ENCODE measurements around the gene DUSP22.

DNA sequence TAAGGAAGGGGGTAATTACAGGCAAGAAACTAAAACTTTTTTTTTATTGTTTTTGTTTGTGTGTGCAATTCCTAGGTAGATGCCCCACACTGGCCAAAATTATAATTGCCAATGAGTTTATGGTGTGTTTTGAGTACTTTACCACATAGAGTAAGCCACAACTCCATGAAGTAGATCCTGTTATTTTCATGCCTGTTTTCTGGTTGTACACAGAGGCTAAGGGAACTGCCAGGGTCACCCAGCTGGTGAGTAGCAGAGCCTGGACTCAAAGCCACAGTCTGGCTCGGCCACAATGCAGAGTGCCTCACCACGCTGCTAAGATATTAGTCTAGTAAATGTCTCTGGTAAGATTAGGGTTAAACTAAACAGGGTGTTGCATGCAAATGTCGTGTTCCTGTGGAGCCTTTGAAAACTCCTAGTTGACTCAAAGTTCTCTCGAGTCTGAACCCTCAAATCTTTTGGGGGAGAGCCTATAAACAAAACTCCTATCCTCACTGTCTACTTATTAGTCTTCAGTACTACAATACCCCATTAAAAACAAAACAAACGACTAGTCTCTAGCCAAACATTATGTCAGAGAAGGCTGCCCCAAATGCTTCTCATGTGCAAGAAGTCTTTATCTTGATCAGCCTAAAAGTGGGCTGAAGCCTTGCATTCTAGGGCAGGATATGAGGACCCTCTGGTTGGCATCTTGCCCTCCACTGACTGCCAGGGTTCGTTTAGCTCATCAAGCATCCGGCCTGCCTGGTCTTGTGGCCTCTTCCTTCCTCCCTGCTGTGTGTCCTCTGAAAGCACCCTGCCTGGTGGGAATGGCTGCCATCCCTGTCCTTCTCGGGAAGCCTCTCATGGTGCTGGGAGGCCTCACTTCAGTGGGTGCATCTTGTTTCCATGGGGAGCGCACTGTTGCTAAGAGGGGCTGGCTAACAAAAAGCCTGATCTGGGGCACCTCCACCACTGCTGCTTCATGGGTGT is 4.2 kb downstream of the DUSP22 start:
- TF ChIP-seq, protein P1, sequence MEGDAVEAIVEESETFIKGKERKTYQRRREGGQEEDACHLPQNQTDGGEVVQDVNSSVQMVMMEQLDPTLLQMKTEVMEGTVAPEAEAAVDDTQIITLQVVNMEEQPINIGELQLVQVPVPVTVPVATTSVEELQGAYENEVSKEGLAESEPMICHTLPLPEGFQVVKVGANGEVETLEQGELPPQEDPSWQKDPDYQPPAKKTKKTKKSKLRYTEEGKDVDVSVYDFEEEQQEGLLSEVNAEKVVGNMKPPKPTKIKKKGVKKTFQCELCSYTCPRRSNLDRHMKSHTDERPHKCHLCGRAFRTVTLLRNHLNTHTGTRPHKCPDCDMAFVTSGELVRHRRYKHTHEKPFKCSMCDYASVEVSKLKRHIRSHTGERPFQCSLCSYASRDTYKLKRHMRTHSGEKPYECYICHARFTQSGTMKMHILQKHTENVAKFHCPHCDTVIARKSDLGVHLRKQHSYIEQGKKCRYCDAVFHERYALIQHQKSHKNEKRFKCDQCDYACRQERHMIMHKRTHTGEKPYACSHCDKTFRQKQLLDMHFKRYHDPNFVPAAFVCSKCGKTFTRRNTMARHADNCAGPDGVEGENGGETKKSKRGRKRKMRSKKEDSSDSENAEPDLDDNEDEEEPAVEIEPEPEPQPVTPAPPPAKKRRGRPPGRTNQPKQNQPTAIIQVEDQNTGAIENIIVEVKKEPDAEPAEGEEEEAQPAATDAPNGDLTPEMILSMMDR (IDR thresholded peaks at IDR 0.05), result no peak
- no peak for TF ChIP-seq POLR2A (IDR thresholded peaks at IDR 0.05)
